Keratinocyte (primary cell): ENCODE results near the gene CPB1.

Experiments
- EZH2 ChIP-seq: IDR thresholded peaks from one replicate; pipeline ENCODE4 v1.6.1; 2012; ENCODE audit warnings: inconsistent platforms, mild to moderate bottlenecking, low read length, moderate library complexity
- TF ChIP-seq, protein P1 (sequence below), 3 experiments: IDR thresholded peaks in 1 of 3; conservative IDR thresholded peaks in 1 of 3; optimal IDR thresholded peaks in 1 of 3; 2 replicates in 2 of 3; 3 replicates in 1 of 3; pipeline versions ENCODE3 to v1.5.1; 2011; ENCODE audit warnings: low read length in 3 of 3, mild to moderate bottlenecking in 3 of 3, moderate library complexity in 2 of 3, control low read depth in 1 of 3, inconsistent platforms in 1 of 3; ENCODE audit not compliant: insufficient read depth in 2 of 3; ENCODE audit errors: extremely low read depth in 1 of 3

DNA sequence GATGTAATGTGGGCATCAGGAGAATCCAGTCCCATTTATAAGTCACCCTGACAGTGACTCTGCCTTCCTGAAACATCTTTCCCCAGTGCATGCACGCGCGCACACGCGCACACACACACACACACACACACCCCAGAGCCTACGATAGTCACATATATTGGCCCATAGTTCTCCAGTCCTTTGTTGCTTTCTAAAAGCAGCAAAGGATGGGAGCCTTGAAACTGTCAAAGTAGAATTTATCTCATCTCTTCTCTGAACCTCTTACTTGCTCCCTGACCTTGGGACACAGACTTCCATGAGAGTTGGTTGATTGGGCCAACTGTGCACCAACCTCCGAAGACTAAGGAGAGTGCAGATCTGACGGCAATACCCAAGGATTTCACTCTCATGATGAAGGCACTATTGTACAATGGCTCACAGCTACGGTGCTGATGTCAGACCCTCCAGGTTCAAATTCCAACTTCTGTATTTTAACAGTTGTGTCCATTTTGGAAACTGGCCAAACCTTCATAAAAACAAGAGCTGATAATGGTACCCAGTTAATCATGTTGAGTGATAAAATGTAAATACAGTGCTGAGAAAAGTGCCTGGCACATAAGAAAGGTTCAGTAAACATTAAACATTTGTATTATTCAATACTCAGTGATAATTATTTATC is 45.8 kb downstream of the CPB1 start:
- TF ChIP-seq, protein P1, sequence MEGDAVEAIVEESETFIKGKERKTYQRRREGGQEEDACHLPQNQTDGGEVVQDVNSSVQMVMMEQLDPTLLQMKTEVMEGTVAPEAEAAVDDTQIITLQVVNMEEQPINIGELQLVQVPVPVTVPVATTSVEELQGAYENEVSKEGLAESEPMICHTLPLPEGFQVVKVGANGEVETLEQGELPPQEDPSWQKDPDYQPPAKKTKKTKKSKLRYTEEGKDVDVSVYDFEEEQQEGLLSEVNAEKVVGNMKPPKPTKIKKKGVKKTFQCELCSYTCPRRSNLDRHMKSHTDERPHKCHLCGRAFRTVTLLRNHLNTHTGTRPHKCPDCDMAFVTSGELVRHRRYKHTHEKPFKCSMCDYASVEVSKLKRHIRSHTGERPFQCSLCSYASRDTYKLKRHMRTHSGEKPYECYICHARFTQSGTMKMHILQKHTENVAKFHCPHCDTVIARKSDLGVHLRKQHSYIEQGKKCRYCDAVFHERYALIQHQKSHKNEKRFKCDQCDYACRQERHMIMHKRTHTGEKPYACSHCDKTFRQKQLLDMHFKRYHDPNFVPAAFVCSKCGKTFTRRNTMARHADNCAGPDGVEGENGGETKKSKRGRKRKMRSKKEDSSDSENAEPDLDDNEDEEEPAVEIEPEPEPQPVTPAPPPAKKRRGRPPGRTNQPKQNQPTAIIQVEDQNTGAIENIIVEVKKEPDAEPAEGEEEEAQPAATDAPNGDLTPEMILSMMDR (optimal IDR thresholded peaks at IDR 0.05 in 1 of 3, IDR thresholded peaks at IDR 0.05 in 1 of 3, conservative IDR thresholded peaks at IDR 0.05 in 1 of 3; ENCODE audit: extremely low read depth in 1 of 3, insufficient read depth in 2 of 3, low read length in 3 of 3), result no peak
- TF ChIP-seq EZH2, result no peak
